Measurements from ENCODE around the gene MAGEC3.

MAGEC3 gene

DNA sequence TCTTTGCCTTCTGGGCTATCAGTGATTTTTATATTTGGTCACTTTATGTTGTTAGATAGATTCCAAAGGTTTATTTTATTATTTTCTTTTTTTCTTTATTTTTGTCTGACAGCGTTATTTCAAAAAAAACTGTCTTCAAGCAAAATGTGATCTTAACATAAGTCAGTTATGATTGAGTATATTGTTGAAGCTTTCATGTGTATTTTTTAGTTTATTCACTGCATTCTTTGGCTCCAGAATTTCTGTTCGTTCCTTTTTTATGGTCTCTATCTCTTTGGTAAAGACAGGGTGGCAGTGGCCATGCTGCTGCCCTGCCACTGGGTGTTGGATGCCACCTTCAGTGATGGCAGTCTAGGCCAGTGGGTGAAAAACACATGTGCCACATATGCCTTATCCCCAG lies at the start of gene MAGEC3:
Gene MAGEC3 (plus strand): TSS at position 301 of the 400 bp plus-strand sequence. CDS start 0 bp downstream, at position 301.
- TF ChIP-seq, protein P1, sequence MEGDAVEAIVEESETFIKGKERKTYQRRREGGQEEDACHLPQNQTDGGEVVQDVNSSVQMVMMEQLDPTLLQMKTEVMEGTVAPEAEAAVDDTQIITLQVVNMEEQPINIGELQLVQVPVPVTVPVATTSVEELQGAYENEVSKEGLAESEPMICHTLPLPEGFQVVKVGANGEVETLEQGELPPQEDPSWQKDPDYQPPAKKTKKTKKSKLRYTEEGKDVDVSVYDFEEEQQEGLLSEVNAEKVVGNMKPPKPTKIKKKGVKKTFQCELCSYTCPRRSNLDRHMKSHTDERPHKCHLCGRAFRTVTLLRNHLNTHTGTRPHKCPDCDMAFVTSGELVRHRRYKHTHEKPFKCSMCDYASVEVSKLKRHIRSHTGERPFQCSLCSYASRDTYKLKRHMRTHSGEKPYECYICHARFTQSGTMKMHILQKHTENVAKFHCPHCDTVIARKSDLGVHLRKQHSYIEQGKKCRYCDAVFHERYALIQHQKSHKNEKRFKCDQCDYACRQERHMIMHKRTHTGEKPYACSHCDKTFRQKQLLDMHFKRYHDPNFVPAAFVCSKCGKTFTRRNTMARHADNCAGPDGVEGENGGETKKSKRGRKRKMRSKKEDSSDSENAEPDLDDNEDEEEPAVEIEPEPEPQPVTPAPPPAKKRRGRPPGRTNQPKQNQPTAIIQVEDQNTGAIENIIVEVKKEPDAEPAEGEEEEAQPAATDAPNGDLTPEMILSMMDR (IDR thresholded peaks at IDR 0.05): no peak
- no peak for DNase-seq (ENCODE audit: low spot score)
- H3K27ac ChIP-seq: no peak within 1 kb of the TSS
- H3K4me3 ChIP-seq: no peak within 1 kb of the TSS

DNA sequence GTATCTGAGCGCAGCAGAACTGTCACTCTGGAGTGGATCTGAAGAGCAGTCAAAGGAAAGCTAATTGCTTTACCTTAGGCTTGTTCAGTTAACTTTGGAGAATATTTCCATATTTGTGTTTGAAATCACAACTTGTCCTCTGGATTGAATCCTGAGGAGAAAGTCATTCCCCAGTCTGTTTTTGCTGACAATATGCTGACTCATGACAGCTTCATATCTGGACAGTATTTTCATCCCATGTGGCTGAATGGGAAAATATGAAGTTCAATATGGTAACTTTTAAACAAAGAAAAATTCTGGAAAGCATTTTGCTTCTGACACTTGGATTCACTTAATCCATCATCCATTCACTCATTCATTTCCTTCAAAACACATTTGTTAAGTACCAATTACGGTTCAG lies 46.3 kb upstream of the MAGEC3 start:
- TF ChIP-seq, protein P1 (IDR thresholded peaks at IDR 0.05): no peak
- H3K4me3 ChIP-seq: no peak overlapping the region
- no peak for DNase-seq (ENCODE audit: low spot score)
- no peak overlapping the region for H3K27ac ChIP-seq

- H3K27ac ChIP-seq: no peak overlapping the region
- TF ChIP-seq, protein P1 (IDR thresholded peaks at IDR 0.05): no peak
- no peak for DNase-seq (ENCODE audit: low spot score)
- no peak overlapping the region for H3K4me3 ChIP-seq
Measured at GRCh38 chrX:141811438-141811837, 26.7 kb upstream of the MAGEC3 start.

DNA sequence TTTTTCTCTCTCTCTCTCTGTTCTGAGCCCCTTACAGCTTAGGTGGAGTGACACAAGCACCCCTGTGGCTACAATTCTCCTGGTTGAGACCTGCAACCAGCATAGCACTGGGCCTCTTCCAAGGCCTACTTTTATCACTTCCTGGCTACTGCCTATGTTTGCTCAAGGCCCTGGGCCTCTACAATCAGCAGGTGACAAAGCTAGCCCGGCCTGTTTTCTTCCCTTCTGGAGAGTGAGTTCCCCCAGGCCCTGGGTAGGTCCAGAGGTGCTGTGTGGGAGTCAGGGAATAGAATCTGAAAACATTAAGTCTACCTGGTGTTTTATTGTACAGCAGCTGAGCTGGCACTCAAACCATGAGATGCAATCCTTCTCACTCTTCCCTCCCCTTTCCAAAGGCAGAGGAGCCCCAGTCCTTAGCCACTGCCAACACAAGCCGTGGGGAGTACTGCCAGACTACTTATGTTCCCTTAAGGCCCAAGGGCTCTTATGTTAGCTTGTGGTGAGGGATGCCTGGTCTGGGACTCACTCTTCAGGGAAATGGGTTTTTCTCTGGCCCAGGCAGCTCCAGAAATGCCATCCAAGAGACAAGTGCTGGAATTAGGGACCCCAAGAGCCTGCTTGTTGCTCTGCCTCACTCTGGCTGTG lies 23.8 kb upstream of the MAGEC3 start:
- TF ChIP-seq, protein P1 (IDR thresholded peaks at IDR 0.05): no peak
- Histone ChIP-seq H3K4me3 (no peak overlapping the region), H3K27ac (no peak overlapping the region)
- no peak for DNase-seq (ENCODE audit: low spot score)

GRCh38 chrX:141815904-141816303 lies 22.2 kb upstream of the MAGEC3 start:
- H3K27ac ChIP-seq: no peak overlapping the region
- TF ChIP-seq, protein P1 (IDR thresholded peaks at IDR 0.05): no peak
- no peak for DNase-seq (ENCODE audit: low spot score)

GRCh38 chrX:141832247-141832646 lies 5.9 kb upstream of the MAGEC3 start:
- TF ChIP-seq, protein P1 (IDR thresholded peaks at IDR 0.05): no peak
- no peak for DNase-seq (ENCODE audit: low spot score)
- Histone ChIP-seq H3K4me3 (no peak overlapping the region), H3K27ac (no peak overlapping the region)

More at GRCh38 chrX:141815904-141816303, 22.2 kb upstream of the MAGEC3 start:
- H3K4me3 ChIP-seq: no peak overlapping the region

DNA sequence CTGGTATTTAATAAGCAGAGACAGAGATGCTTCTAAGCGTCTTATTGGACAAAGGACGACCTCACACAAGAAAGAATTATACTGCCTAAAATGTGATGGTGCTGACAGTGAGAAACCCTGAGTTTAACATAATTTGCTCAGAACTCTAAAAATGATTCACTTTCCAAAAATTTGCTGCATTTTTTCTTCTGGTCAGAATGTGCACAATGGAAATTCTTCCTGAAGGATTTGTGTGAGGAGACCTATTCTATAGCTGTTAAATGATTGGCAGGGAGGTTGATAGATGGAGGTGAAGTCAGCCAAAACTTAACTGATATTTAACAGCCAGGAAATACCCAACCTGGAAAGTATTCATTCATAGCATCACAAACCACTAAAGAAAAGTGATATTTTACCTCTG lies 1.7 kb downstream of the MAGEC3 start:
- H3K4me3 ChIP-seq: no peak overlapping the region
- no peak for DNase-seq (ENCODE audit: low spot score)
- no peak overlapping the region for H3K27ac ChIP-seq
- TF ChIP-seq, protein P1 (IDR thresholded peaks at IDR 0.05): no peak

All from coronary artery (tissue), 2 donors.